ENCODE data around the gene HMCES.
"Not testable (repeated sequence)": the region's sequence is repeated elsewhere in the genome, so short reads cannot be mapped to it uniquely, and the experiment has no call there.

Gene HMCES

GRCh38 chr3:129257609-129258008 is 21.1 kb upstream of the HMCES start:
- DNase-seq (ENCODE audit: low read depth) = no peak
- TF ChIP-seq CTCF (conservative IDR thresholded peaks at IDR 0.05; ENCODE audit: control insufficient read depth, insufficient read depth, low read depth, low read length) = no peak
- no peak overlapping the region for H3K4me3 ChIP-seq (ENCODE audit: control insufficient read depth, low read depth, low read length)

GRCh38 chr3:129259612-129260477 is 18.8 kb upstream of the HMCES start:
- no peak for DNase-seq (ENCODE audit: low read depth)
- no peak for TF ChIP-seq CTCF (conservative IDR thresholded peaks at IDR 0.05; ENCODE audit: control insufficient read depth, insufficient read depth, low read depth, low read length)
- H3K4me3 ChIP-seq (ENCODE audit: control insufficient read depth, low read depth, low read length) = no peak overlapping the region

GRCh38 chr3:129260606-129261005 is 18.1 kb upstream of the HMCES start:
- no peak for DNase-seq (ENCODE audit: low read depth)
- H3K4me3 ChIP-seq (ENCODE audit: control insufficient read depth, low read depth, low read length) = no peak overlapping the region
- no peak for TF ChIP-seq CTCF (conservative IDR thresholded peaks at IDR 0.05; ENCODE audit: control insufficient read depth, insufficient read depth, low read depth, low read length)

GRCh38 chr3:129261894-129262293 is 16.8 kb upstream of the HMCES start:
- no peak overlapping the region for H3K4me3 ChIP-seq (ENCODE audit: control insufficient read depth, low read depth, low read length)
- DNase-seq (ENCODE audit: low read depth) = no peak
- TF ChIP-seq CTCF (conservative IDR thresholded peaks at IDR 0.05; ENCODE audit: control insufficient read depth, insufficient read depth, low read depth, low read length) = no peak

GRCh38 chr3:129263161-129263910 is 15.3 kb upstream of the HMCES start:
- no peak for TF ChIP-seq CTCF (conservative IDR thresholded peaks at IDR 0.05; ENCODE audit: control insufficient read depth, insufficient read depth, low read depth, low read length)
- no peak overlapping the region for H3K4me3 ChIP-seq (ENCODE audit: control insufficient read depth, low read depth, low read length)
- DNase-seq (ENCODE audit: low read depth) = no peak

- H3K4me3 ChIP-seq (ENCODE audit: control insufficient read depth, low read depth, low read length); DNase-seq (ENCODE audit: low read depth): not testable (repeated sequence)
Measured at GRCh38 chr3:129264994-129265393, 13.7 kb upstream of the HMCES start.

- no peak for TF ChIP-seq CTCF (conservative IDR thresholded peaks at IDR 0.05; ENCODE audit: control insufficient read depth, insufficient read depth, low read depth, low read length)
- H3K4me3 ChIP-seq (ENCODE audit: control insufficient read depth, low read depth, low read length) = no peak overlapping the region
- DNase-seq (ENCODE audit: low read depth) = no peak
Measured at GRCh38 chr3:129266651-129267050, 12.0 kb upstream of the HMCES start.
